Hepatocyte (in vitro differentiated cells): ENCODE results near the gene TRAF1.

Experiments
- EZH2 ChIP-seq: fragments of 200-600 bp; sonication (generic); IDR thresholded peaks from 2 replicates; pipeline ENCODE4 v1.6.1; 2016; ENCODE audit warnings: antibody characterized with exemption, mild to moderate bottlenecking, borderline replicate concordance
- TF ChIP-seq, protein P1 (sequence below): fragments of 200-600 bp; sonication (generic); IDR thresholded peaks from 2 replicates; pipeline ENCODE4 v1.5.1; 2016; ENCODE audit warnings: antibody characterized with exemption, mild to moderate bottlenecking; ENCODE audit not compliant: poor library complexity

- TF ChIP-seq, protein P1, sequence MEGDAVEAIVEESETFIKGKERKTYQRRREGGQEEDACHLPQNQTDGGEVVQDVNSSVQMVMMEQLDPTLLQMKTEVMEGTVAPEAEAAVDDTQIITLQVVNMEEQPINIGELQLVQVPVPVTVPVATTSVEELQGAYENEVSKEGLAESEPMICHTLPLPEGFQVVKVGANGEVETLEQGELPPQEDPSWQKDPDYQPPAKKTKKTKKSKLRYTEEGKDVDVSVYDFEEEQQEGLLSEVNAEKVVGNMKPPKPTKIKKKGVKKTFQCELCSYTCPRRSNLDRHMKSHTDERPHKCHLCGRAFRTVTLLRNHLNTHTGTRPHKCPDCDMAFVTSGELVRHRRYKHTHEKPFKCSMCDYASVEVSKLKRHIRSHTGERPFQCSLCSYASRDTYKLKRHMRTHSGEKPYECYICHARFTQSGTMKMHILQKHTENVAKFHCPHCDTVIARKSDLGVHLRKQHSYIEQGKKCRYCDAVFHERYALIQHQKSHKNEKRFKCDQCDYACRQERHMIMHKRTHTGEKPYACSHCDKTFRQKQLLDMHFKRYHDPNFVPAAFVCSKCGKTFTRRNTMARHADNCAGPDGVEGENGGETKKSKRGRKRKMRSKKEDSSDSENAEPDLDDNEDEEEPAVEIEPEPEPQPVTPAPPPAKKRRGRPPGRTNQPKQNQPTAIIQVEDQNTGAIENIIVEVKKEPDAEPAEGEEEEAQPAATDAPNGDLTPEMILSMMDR = no peak
- TF ChIP-seq EZH2 = no peak
These were observed 21.1 kb downstream of the TRAF1 start for GRCh38 chr9:120905315-120906164.
